ENCODE results near the gene ZNF239. TPM values are rescaled to one million over a fixed set of nuclear protein-coding genes. Genes with fewer than 3 reads are reported as not detected.

The ZNF239 gene
- total RNA-seq, 1 donor from 2014 or later = 0.90 TPM

GRCh38 chr10:43585046-43585445 is 10.6 kb upstream of the ZNF239 start:
- no peak for TF ChIP-seq CTCF (IDR thresholded peaks at IDR 0.05; ENCODE audit: unreplicated experiment)
- no peaks in the 10 kb centered on the region for H3K9me3 Mint-ChIP-seq (ENCODE audit: unreplicated experiment)
- H3K4me3 Mint-ChIP-seq (ENCODE audit: unreplicated experiment) = no peak overlapping the region
- no peak overlapping the region for H3K27ac Mint-ChIP-seq (ENCODE audit: unreplicated experiment)
- H3K27me3 Mint-ChIP-seq (ENCODE audit: unreplicated experiment) = no peaks in the 10 kb centered on the region
- no peak for DNase-seq (ENCODE audit: low spot score)
- H3K36me3 Mint-ChIP-seq (ENCODE audit: low read depth, unreplicated experiment) = no peaks in the 10 kb centered on the region
- no peaks in the 10 kb centered on the region for H3K4me1 Mint-ChIP-seq (ENCODE audit: unreplicated experiment)

GRCh38 chr10:43584051-43584450 is 9.6 kb upstream of the ZNF239 start:
- TF ChIP-seq CTCF (IDR thresholded peaks at IDR 0.05; ENCODE audit: unreplicated experiment) = no peak
- H3K9me3 Mint-ChIP-seq (ENCODE audit: unreplicated experiment) = no peaks in the 10 kb centered on the region
- H3K4me1 Mint-ChIP-seq (ENCODE audit: unreplicated experiment) = no peaks in the 10 kb centered on the region
- no peaks in the 10 kb centered on the region for H3K36me3 Mint-ChIP-seq (ENCODE audit: low read depth, unreplicated experiment)
- no peaks in the 10 kb centered on the region for H3K27me3 Mint-ChIP-seq (ENCODE audit: unreplicated experiment)
- no peak overlapping the region for H3K4me3 Mint-ChIP-seq (ENCODE audit: unreplicated experiment)
- DNase-seq (ENCODE audit: low spot score) = no peak
- H3K27ac Mint-ChIP-seq (ENCODE audit: unreplicated experiment) = no peak overlapping the region

- H3K9me3 Mint-ChIP-seq (ENCODE audit: unreplicated experiment) = no peaks in the 10 kb centered on the region
- TF ChIP-seq CTCF (IDR thresholded peaks at IDR 0.05; ENCODE audit: unreplicated experiment) = no peak
- DNase-seq (ENCODE audit: low spot score) = no peak
- no peaks in the 10 kb centered on the region for H3K36me3 Mint-ChIP-seq (ENCODE audit: low read depth, unreplicated experiment)
- H3K27me3 Mint-ChIP-seq (ENCODE audit: unreplicated experiment) = peaks cover 7% of the 10 kb centered on the region
- H3K27ac Mint-ChIP-seq (ENCODE audit: unreplicated experiment) = no peak overlapping the region
- H3K4me1 Mint-ChIP-seq (ENCODE audit: unreplicated experiment) = peaks cover 3% of the 10 kb centered on the region
- H3K4me3 Mint-ChIP-seq (ENCODE audit: unreplicated experiment) = no peak overlapping the region
These were observed 2.2 kb upstream of the ZNF239 start for GRCh38 chr10:43576580-43576979.

GRCh38 chr10:43576062-43576461 is 1.6 kb upstream of the ZNF239 start:
- peaks cover 3% of the 10 kb centered on the region for H3K4me1 Mint-ChIP-seq (ENCODE audit: unreplicated experiment)
- H3K9me3 Mint-ChIP-seq (ENCODE audit: unreplicated experiment) = no peaks in the 10 kb centered on the region
- H3K36me3 Mint-ChIP-seq (ENCODE audit: low read depth, unreplicated experiment) = no peaks in the 10 kb centered on the region
- no peak for TF ChIP-seq CTCF (IDR thresholded peaks at IDR 0.05; ENCODE audit: unreplicated experiment)
- no peak for DNase-seq (ENCODE audit: low spot score)
- no peak overlapping the region for H3K27ac Mint-ChIP-seq (ENCODE audit: unreplicated experiment)
- H3K4me3 Mint-ChIP-seq (ENCODE audit: unreplicated experiment) = no peak overlapping the region
- peaks cover 7% of the 10 kb centered on the region for H3K27me3 Mint-ChIP-seq (ENCODE audit: unreplicated experiment)

- Mint-ChIP-seq H3K36me3 (ENCODE audit: low read depth, unreplicated experiment) (no peaks in the 10 kb centered on the region), H3K27me3 (ENCODE audit: unreplicated experiment) (peaks cover 9% of the 10 kb centered on the region), H3K9me3 (ENCODE audit: unreplicated experiment) (no peaks in the 10 kb centered on the region), H3K4me3 (ENCODE audit: unreplicated experiment) (peak overlapping the region; percentile 29), H3K27ac (ENCODE audit: unreplicated experiment) (no peak overlapping the region), H3K4me1 (ENCODE audit: unreplicated experiment) (peaks cover 3% of the 10 kb centered on the region)
- no peak for DNase-seq (ENCODE audit: low spot score)
- TF ChIP-seq CTCF (IDR thresholded peaks at IDR 0.05; ENCODE audit: unreplicated experiment) = no peak
These were observed 490 bp upstream of the ZNF239 start for GRCh38 chr10:43574906-43575305.

All from endothelial cell (in vitro differentiated cells).